Activated CD8-positive, alpha-beta memory T cell treated with anti-CD3 and anti-CD28 coated beads, Interleukin-2, amount 50 U/mL, for 48 hours (primary cell): ENCODE measurements around the gene TNFSF15.

Source experiments
- DNase-seq: peaks from one replicate; pipeline ENCODE4 v3.0.0-alpha.2; 2020

The TNFSF15 gene

DNA sequence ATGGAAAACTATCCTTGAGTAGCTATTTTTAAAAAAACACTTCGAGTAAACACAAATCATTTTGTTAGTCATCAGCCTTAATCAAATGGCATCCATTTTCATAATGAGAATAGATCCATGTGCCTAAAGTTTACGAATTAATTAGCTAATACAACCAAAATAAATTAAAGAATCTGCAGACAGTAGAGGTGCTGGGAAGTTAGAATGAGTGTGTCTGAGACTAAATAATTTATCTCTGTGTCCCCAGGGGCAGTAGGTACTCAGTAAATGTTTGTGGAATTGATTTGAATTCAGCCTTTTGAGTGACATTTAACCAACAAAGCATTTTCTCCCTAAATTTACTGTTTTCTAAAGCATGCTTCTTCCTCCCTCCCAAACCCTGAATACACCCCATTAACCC, 18.6 kb downstream of the TNFSF15 start:
- DNase-seq, result no peak

DNA sequence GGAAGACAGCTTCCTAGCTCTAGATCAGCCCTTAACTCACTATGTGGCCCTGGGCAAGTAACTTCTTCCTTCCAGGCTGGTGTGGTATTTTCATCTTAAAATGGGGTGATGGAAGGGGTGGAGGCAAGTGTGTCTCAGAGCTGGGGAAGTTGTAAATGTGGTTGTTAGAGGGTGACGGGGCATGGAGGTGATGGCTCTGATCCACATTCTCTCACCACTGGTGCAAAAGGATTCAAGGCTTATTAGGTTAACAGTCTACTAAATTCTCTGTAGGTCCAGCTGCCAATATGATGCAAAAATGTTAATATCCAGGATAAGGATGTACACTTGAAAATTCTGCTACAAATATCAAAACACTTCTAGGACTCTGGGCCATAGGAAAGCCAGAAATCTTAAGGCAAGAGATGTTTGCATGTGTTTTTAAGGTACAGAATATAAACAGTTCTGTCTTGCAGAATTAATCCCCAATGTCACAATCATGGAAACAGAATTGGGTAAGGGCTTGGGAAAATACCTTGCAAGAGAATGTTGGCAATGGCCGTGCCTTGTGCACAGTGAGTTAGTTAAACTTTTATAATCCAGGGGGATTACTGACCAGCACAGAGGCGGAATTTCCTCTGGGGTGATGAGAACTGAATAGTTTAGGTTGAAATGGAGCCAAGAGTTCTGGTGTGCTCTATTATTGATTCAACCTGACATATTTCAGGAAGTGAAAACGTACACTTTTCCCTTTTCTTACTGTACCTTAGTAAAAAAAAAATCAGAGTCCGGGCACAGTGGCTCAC, 19.8 kb downstream of the TNFSF15 start:
- no peak for DNase-seq

DNA sequence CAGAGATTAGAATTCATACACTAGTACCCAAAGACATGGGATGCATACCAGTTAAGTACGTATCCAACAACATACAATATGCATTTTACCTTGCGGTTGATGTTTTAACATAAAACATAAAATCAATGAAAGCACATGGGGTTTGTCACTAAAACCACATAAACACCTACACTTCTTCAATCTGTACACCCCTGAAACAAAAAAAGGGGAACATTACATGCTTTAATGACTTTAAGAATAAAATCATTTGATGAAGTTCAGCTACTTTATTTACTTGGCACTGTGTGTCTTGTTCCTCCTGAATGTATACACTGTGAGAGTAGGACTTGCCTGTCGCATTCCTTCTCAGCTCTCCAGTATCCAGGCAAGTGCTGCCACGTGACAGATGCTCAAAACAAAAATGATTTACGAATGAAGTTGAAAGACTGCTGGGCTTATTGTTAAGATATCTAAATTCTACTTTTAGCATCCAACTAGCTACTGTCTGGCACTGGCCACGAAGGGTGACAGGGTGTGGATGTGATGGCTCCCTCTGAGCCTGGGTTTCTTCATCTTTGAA, 21.0 kb downstream of the TNFSF15 start:
- no peak for DNase-seq

DNA sequence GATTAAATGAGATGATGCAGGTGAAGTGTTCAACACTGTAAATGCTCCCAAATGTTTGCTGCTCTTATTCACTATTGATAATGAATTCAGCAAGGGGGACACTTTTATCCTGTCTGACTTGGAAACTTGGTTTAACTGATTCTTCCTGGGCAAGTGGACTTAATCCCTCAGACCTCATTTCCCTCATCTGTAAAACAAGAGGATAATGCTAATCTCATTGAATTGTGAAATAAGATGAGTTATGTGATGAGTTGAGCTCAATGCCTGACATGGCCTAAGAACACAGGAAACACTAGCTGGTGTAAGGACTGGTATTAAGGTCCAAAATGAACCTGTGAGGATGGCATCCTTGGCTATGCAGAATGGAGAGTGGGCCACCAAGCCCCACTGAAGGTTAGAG, 23.3 kb downstream of the TNFSF15 start:
- no peak for DNase-seq

DNA sequence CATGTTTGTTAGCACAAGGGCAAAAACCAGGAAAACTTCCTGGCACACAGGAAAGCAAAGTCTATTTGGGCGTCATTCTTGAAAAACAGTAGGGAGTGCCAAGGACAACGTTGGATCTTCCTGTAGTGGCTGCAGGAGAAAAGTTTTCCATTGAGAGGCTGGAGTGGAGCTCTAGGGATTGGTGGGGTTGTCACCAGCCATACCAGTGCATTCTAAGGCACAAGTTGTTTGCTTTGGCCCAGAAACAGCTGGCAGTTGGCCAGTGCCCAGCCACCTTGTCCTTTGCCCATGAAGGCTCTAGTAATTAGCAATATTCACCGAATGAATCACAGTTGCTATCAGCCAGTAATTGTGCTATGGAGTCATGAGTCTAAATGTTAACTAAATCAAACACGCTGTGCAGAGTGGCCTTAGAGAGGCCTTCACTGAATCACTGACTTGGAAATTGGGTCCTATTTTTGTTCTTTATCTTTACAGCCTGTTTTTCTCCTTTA, 26.4 kb downstream of the TNFSF15 start:
- DNase-seq, result no peak

DNA sequence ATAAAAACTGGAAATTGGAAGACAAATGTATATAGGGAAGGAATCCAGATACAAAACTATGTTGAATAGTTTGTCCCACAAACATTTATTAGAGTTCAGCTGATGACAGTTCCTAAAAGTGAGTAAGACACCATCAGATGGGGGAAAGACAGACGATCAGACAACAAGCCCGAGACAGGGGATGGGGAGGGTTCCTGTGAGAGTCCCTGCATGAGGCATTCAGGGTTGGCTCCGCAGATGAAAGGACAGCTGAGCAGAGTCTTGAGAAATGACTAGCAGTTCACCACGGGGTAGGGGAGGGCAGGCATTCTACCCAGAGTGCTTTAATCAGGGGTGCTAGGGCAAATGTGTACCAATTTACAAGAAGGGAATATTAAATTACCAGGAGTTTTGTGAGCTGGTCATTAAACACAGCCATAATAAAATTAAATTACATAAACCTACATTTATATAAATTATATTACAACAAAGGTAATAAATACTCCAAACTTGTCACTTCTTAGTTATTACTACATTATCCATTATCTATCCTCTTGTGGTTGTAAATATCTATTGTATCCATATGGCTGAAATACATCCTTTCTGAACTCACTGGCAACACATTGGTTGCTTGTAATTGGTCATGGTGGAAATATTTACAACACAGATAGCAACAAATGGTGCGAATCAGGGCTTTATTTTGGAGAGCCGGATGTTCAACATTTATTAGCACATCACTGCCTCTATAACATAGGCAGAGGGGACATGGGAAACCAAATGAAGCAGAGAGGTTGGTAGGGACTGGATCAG, 27.8 kb downstream of the TNFSF15 start:
- no peak for DNase-seq

DNA sequence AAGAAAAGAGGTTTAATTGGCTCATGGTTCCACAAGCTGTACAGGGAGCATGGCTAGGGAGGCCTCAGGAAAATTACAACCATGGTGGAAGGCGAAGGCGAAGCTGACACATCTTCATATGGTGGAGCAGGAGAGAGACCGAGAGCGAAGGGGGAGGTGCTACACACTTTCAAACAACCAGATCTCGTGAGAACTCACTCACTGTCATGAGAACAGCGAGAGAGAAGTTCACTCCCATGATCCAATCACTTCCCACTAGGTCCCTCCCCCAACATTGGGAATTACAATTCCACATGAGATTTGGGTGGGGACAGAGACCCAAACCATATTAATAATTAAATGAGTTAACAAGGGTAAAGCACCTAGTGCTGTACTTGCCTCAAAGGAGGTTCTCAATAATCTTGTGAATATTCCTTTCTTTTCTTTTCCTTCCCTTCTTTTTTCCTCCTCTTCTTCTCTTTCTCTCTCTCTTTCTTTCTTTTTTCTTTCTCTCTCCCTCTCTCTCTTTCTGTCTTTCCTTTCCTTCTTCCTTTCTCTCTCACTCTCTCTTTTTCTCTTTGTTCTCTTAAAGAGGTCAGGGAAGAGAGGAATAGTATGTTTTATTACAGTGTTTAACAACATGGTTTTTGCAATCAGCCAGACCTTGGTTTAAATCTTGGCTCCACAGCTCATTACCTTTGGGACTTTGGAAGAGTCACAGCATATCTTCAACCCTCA, 29.0 kb downstream of the TNFSF15 start:
- no peak for DNase-seq

DNA sequence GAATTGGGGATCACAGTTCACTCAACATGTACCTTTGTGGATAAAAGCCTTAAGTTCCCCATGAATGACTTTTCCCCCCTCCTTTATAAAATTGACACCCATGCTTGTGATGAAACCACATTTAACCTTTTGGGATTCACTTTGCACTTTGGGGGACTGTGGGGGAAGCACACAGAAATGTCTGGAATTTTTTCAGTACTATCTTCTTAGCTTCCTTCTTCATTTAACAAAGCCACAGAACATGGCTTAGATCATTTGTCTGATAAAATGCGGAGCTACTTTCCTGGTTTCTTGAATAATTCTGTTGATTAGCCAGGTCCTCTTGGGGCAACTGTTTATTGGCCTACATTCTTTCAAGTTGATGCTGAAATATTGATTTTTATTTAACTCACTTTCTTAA, 29.9 kb downstream of the TNFSF15 start:
- DNase-seq, result no peak

DNA sequence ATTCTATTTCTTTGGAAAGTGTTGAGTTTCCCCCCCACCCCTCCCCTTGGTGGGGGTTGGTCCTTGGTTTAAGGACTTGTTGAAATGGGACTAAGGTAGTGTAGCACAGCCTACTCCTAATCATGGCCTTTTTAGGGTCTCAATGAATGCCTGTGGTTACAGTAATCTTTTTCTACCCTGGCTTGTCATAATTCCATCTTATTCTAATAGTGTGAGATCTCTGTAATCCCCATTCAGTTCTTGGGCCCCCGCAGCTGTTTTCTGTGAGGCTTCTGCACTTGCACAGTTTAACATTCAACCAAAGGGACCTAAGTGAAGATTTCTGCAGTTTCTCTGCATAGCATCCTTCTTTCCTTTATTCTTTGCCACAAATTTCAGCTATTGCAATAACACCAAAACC, 30.7 kb downstream of the TNFSF15 start:
- DNase-seq, result no peak

DNA sequence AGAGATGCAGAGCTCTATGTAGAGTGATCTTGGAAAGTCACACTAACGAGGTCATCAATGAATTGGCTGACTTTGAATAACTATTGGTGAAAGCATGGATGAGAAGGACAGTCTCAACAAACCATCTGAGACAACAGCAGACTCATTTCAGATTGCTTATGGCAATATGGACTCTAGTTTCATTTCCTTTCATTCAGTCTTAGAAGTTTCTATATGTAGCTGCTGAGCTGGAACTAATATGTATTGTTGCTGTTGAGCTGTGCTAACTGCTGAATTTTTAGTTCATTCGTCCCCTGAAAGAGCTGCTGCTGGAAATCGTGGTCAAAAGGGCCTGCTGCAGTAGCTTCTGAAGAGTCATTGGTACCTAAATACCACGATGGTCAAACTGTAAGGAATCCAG, 31.3 kb downstream of the TNFSF15 start:
- no peak for DNase-seq

DNA sequence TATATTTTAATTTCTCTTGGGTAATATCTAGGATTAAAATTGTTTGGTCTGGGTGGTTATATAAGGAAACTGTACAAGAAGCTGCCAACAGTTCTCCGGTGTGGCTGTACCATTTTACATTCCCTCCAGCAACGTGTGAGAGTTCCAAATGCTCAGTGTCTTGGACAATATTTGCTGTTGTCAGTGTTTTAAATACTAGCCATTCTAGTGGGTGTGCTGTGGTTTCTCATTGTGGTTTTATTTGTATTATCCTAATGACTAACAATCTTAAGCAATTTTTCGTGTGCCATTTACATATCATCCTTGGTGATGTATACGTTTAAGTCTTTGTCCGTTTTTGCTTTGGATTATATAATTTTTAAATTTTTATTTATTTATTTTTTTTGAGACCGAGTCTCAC, 34.0 kb downstream of the TNFSF15 start:
- no peak for DNase-seq

DNA sequence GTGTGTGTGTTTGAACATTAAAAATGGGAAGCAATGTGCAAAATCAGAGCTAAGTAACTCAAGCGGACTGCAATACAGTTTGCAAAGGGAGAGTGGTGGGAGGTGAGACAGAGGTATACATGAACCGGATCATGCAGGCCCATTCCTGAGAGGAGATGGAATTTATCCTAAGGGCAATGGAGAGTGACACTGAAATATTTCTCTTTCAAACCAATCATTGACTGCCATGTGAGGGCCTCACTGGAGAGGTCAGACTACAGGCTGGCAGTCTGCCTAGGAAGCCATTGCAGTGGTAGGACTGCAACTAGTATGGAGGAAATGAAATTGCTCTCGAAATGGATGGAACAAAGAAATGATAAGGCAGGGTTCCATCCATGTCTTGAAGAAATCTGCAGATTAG, 34.8 kb downstream of the TNFSF15 start:
- DNase-seq, result no peak

DNA sequence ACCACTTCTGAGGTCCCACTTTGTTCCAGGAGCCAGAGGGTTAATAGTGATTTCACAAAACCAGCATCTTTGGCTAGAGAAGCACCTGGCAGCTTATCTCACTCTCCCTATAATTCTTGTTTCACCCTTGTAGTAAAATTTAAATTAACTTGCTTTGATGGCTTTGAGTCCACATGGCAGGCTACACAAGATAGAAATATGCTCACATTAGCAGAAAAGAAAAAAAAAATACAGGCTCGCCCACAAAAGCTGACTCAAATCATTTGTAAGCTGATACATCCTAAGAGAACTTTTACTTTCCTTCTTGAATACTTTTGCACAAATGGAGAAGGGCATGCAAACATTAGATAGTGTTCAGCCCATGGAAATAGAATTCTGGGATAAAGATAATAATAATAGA, 36.2 kb downstream of the TNFSF15 start:
- no peak for DNase-seq

DNA sequence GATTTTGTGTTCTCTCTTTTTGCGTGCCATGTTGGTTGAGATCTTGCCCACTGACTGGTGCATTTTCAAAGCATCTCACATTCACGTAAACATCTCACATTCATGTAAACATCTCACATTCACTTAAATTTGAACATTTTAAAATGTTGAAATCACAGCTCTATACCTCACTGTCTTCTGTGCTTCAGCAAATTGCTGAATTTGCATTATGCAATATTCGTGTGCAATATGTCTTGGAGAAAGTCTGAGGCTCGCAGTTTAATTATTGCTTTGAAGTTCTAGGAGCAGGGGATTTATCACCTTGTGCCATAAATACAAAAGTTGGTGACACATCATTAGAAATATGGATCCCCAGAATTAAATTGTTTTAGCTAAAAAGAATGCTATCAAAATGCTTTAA, 42.6 kb downstream of the TNFSF15 start:
- no peak for DNase-seq

DNA sequence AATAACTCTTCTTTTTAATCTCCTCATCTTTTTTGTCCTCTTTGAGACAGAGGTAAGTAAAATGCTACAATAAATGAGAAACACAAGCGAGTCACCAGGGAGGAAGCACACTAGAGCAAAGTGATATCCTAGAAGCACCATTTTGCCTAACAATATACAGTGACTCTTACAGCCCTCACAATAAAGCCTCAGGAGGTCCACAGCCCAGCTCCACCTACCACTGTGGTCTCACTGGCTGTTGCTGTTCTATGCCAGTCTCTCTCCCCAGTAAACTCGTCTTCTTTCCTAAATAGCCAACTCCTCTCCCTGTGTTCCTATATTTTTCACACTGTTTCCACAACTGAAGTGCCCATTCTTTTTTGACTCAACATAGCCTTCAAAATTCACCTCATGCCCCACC, 44.3 kb downstream of the TNFSF15 start:
- no peak for DNase-seq

DNA sequence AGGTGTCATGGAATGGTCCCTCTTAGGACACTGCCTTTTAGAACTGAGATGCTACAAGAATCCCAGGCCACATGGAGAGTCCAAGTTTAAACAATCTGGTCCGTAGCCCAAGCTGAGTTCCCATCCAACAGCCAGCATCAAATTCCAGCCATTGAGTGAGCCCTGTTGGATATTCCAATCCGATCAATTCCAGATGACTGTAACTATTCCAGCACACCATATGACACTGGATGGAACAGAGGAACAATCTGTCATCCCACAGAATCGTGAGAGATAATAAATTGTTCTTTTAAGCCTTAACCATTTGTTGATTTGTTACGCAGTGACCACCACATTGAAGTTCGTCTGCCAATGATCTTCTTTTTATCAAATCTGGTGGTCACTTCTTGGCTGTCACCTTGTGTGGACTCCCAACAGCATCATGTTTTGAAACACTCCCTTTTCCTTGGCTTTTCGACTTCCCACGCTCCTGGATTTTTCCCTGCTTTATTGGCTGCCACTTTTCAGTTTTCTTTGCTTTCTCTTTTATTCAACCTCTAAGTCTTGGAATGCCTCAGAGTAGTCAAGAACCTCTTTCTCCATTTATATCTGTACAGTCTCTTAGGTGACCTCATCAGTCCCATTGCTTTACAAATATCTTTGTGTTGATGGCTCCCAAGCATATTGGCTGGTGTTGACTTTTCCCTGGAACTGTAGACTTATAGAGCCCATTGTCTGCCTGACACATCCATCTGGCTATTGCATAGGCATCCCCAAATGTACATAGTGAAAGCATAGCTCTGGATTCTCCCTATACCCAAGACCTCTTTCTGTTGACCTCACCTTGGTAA, 46.1 kb downstream of the TNFSF15 start:
- DNase-seq, result no peak

DNA sequence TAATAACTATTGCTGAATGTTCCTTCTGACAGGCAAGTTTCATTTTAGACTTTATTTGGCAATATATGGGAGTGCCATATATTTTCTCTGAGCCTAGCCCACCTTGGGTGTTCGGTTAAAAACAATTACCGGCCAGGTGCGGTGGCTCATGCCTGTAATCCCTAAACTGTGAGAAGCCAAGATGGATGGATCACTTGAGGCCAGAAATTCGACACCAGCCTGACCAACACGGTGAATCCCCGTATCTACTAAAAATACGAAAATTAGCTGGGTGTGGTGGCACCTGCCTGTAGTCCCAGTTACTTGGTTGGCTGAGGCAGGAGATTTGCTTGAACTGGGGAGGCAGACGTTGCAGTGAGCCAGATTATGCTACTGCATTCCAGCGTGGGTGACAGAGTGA, 47.9 kb downstream of the TNFSF15 start:
- DNase-seq, result no peak

DNA sequence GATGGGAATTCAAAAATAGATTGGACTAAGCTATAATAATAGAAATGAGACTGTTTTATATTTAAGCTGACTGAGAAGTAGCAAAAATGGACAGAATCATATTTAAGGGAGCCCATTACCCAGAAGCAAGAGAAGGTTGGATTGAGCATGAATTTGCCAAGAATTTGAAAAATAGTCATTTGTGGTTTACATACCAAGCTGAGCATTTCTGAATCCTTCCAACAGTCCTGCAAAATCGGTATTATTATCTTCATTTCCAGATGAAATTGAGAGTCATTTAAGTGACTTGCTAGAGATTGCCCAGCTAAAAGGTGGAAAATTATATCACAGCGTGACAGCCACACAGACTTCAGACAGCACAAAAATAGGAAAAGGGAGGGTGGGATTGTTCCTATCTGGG, 48.4 kb downstream of the TNFSF15 start:
- DNase-seq, result no peak

DNA sequence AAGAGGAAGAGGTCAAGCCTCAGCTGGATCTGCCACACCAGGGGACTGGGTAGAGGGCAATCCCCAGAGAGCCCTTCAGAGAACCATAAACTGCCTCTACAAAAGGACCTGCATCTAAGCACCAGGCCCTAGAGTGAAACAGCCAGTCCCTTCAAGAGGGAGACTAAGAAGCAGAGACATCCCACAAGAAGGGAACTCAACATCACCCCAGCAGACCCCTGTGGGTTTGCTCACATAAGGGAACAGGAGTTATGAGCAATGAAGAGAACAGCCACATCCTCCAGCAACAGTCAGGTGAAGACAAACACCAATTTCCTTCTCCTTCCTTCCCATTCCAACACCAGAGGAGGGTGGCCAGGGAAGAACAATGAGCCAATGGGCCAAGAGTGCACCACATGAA, 48.9 kb downstream of the TNFSF15 start:
- no peak for DNase-seq

DNA sequence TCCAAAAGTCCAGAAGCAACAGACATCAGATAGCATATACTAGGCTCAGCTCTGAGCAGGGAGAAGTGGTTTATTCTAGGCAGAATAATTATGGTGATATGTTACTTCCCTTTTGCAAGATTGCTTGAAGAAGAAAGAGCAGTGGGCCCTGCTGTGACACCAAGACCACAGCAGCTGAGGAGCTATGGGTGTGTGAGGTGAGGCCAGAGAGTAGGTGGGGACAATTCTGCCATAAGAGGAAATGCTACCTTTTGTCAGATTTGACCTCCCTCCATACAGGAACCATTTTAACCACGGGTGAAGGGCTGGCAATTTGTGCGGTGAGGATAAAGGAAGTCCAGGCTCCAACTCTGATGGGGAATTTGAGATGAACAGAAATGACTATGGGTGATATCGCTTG, 51.3 kb downstream of the TNFSF15 start:
- no peak for DNase-seq

DNA sequence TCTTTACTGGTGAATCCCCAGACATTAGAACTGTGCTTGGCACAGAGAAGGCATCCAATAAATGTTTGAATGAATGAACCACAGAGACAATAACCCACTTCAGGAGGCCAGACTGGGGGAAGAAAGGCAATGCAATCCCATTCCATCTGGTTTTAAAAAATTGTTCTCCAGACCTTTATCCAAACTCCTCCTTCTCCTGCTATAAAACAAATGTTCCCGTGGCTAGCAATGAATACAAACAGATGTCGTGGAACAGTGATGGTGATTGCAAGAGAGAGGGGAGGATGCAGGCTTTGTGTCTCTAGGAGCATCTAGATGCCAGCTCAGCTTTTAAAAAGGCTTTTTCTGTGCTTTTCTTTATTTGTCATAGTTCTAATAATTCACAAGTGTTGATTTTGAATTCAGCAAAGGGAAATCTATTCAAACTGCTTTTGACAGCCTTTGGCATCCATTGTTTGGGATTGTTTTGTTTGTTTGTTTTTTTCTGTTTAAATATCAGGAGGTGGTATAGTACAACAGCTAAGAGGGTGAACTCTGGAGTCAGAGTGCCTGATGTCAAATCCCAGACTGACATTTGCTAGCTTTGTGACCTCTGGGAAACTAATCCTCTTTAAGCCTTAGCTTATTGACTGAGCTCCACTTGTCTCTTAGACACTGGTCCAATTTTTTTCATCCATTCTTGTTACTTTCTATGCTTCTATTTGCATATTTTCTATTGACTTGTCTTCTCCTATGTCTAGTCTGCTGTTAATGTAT, 59.1 kb downstream of the TNFSF15 start:
- no peak for DNase-seq
